D721Med (cell line): ENCODE results near the gene LPA.

ENCODE experiments used
- DNase-seq: peaks from one replicate; pipeline ENCODE4 v3.0.0; 2011; ENCODE audit warnings: low spot score; ENCODE audit not compliant: insufficient read length
- FAIRE-seq: peaks from 2 replicates; lab custom pipeline; 2011; peaks lifted over from hg19 to GRCh38; lab: Jason Lieb, UNC
- CTCF ChIP-seq: IDR thresholded peaks from 2 replicates; pipeline ENCODE4 v1.5.1; 2012; ENCODE audit warnings: mild to moderate bottlenecking, control low read depth; ENCODE audit not compliant: insufficient read depth; ENCODE audit errors: missing control alignments

Gene LPA

DNA sequence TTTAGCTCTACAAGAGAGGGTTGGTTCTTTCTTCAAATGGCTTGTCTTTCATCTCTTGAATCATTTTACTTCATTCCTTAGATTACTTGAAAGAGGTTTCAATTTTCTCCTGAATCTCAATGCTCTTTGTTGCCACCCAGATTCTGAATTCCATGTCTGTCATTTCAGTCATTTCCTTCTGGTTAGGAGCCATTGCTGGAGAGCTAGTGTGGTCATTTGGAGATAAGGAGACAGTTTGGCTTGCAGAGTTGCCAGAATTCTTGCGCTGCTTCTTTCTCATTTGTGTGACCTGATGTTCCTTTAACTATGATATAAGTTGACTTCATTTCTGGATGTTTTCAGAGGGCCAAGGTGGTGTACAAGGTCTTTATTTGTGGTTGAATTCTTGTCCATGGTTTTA, 158.1 kb downstream of the LPA start:
- FAIRE-seq (no peak), DNase-seq (no peak)
- no peak for TF ChIP-seq CTCF

DNA sequence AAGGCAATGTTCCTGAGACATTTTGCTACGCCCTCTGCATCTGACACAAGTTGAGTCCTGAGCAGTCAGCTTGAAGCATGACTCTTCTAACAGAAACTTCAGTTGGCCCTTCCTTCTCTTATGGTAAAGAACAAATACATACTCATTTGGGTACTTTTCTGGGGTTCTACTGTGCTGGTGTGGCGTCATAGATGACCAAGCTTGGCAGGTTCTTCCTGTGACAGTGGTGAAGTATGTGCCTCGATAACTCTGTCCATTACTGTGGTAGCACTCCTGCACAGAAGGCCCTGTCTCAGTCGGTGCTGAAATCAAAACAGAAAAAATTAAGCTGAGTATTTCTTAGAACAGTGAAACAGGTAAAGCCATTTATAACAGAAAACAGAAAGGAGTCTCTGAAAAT, 163.4 kb downstream of the LPA start:
- FAIRE-seq, result no peak
- DNase-seq, result no peak
- TF ChIP-seq CTCF, result no peak

DNA sequence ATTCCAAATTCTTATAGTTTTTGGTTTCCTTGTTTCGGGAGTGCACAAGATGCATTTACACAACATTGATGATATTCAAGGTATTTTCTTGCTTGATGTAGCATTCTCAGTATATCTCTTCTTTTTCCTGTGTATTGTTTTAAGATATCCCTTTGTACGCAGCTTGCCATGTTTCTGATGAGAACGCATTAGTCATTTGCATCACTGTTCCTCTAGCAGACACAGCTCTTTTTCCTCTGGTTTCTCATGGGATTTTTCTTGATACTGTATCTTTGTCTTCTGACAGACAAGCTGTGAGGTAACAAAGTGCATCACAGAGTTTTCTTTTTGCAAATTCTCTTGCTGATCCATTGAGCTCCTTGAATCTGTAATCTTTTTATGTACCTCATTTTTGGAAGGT, 169.5 kb downstream of the LPA start:
- no peak for DNase-seq
- no peak for TF ChIP-seq CTCF
- no peak for FAIRE-seq

- FAIRE-seq (no peak), DNase-seq (no peak)
- TF ChIP-seq CTCF, result no peak
Observed at GRCh38 chr6:160489091-160489490, 175.0 kb downstream of the LPA start.

DNA sequence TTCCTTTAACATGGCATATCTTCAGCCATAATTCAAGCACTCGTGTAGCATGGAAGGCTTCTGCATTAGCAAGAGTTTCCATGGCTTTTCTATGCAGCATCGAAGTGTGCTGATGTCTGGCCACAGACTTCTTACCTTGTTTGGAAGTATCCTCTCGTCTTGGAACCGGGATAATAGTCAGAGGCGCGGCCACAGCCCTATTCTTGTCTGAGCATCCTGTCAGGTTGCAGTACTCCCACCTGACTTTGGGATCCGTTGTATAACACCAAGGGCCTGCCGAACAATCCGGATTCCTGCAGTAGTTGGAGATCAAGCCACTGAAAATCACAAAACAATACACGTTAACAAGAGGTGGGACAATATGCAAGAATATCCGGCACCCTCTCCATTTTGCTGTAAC, 177.0 kb downstream of the LPA start:
- FAIRE-seq, result no peak
- no peak for DNase-seq
- TF ChIP-seq CTCF, result no peak
